Activated T-cell treated with anti-CD3 and anti-CD28 coated beads for 48 hours (primary cell): ENCODE measurements around the gene CLECL1.
A peak's percentile ranks its signal among the peaks of the same experiment; 100 is the strongest.
"Not testable (repeated sequence)": the region's sequence is repeated elsewhere in the genome, so short reads cannot be mapped to it uniquely, and the experiment has no call there.

ENCODE experiments used
- DNase-seq: peaks from one replicate; pipeline ENCODE4 v3.0.0-alpha.2; 2020; ENCODE audit warnings: low read depth

CLECL1 gene

GRCh38 chr12:9695150-9695549, 37.7 kb downstream of the CLECL1 start:
- DNase-seq: not testable (repeated sequence)

DNA sequence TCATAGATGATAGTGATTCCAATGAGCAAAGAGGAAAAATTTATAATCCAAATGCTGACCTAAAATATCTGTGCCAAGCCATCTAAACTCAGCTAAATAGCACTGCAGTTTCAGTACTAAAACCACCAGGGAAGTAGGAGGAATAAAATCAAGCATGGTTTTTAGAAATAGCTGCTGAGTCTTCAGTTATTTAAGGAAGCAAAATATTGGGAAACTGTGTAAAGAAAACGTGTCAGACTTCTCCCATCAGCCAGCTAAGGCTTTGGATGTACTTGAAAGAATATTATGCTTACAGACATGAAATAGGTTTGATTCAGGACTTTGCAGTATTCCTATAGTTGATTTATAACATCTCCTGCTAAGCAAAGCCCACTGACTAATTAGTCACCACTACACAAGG, 38.7 kb downstream of the CLECL1 start:
- no peak for DNase-seq

GRCh38 chr12:9692909-9693308, 40.0 kb downstream of the CLECL1 start:
- no peak for DNase-seq

DNA sequence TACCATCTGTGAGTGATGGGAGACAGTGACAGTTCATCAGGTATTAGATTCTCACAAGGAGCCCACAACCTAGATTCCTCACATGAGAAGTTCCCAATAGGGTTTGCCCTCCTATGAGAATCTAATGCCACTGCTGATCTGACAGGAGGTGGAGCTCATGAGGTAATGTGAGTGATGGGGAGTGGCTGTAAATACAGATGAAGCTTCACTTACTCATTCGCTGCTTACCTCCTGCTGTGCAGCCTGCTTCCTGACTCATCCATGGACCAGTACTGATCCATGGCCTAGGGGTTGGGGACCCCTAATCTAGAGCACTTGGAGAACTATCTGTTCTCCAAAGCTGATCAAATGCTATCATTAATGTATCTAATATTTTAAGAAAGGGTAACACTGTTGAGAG, 45.7 kb downstream of the CLECL1 start:
- no peak for DNase-seq

GRCh38 chr12:9685915-9686314, 47.0 kb downstream of the CLECL1 start:
- no peak for DNase-seq

GRCh38 chr12:9685366-9685765, 47.5 kb downstream of the CLECL1 start:
- DNase-seq: not testable (repeated sequence)

GRCh38 chr12:9682949-9683348, 49.9 kb downstream of the CLECL1 start:
- not testable (repeated sequence) for DNase-seq

DNA sequence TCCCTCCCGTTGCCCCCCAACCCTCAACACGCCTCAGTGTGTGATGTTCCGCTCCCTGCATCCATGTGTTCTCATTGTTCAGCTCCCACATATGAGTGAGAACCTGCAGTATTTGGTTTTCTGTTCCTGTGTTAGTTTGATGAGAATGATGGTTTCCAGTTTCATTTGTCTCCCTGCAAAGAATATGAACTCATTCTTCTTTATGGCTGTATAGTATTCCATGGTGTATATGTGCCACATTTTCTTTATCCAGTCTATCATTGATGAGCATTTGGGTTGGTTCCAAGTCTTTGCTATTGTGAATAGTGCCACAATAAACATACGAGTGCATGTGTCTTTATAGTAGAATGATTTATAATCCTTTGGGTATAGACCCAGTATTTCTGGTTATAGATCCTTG, 50.4 kb downstream of the CLECL1 start:
- not testable (repeated sequence) for DNase-seq

DNA sequence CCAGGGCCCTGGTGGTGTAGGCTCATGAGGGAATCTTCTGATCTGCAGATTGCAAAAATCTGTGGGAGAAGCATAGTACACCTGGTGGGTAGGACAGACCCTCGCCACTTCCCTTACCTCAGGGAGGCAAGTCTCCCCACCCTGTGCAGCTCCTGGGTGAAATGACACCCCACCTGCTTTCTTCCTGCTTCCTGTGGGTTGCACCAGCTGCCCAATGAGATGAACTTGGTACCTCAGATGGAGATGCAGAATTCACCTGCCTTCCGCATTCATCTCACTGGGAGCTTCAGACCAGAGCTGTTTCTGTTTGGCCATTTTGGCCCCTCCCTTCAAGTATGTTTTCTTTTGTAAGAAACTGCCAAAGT, 58.7 kb downstream of the CLECL1 start:
- DNase-seq: no peak

DNA sequence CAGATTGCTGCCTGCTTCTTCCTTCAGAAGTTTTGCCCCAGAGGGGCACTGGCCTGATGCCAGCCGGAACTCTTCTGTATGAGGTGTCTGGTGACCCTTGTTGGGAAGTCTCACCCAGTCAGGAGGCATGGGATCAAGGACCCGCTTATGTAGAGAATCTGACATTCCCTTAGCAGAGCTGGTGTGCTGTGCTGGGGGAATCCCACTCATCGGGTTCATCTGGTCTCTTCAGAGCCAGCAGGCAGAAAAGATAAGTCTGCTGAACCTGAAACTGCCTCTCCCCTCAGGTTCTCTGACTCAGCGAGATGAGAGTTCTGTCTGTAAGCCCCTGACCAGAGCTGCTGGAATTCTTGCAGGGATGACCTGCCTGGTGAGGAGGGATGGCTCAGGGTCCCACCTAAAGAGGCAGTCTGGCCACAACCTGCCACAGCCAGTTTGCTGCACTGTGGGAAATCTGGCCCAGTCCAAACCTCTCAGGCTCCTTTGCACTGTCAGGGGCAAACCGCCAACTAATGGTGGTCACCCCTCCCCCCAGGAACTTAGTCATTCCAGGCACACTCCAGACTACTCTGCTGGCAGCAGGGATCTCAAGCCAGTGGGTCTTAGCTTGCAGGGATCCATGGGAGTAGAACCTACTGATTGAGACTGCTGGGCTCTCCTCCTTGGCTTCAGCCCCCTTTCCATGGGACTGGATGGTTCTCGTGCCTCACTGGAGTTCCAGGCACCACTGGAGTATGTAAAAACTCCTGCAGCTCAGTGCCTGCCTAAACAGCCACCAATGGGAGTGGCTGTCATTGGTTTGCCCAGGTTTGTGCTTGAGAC, 59.3 kb downstream of the CLECL1 start:
- DNase-seq: peak; percentile 66
